Mucosa of descending colon (tissue), 3 donors: ENCODE results near the gene CREB5. TPM values are rescaled to one million over a fixed set of nuclear protein-coding genes. Genes with fewer than 3 reads are reported as not detected.

Experiments
- ATAC-seq: fragments of 200-7000 bp; cut with Tn5 transposase; one replicate; pipeline ENCODE4 v1.9.1; 2020; ENCODE audit warnings: mild to moderate bottlenecking, moderate library complexity
- DNase-seq, 3 donors: peaks; one replicate each; pipeline ENCODE4 v3.0.0-alpha.2; 2020
- H3K36me3 ChIP-seq: fragments of 200-600 bp; one replicate; pipeline ENCODE4 v1.8.0; 2021; ENCODE audit warnings: low read depth, mild to moderate bottlenecking
- H3K4me1 ChIP-seq: fragments of 200-600 bp; one replicate; pipeline ENCODE4 v1.8.0; 2021; ENCODE audit warnings: low read depth, mild to moderate bottlenecking
- H3K4me3 ChIP-seq: fragments of 200-600 bp; one replicate; pipeline ENCODE4 v1.8.0; 2021; ENCODE audit warnings: mild to moderate bottlenecking
- H3K9me3 ChIP-seq: fragments of 200-600 bp; one replicate; pipeline ENCODE4 v1.8.0; 2021; ENCODE audit warnings: mild to moderate bottlenecking
- intact Hi-C, 2 donors: fragments of 100-400 bp; cut with DNase I in 1 of 2; cut with micrococcal nuclease in 1 of 2; formaldehyde crosslinking; loops; one replicate each; pipeline versions ENCODE4 v1.11.0 to v1.11.1; 2022; cut with DNase I, micrococcal nuclease
- total RNA-seq, 3 donors: library from RNA; stranded (reverse); fragmentation: NEBNext Ultra II Directional in 2 of 3; extraction: Animal tissue kit (Norgen Biotek cat#: 25700) in 2 of 3; gene quantifications; one replicate each; pipeline versions ENCODE4 v1.2.1 to v1.2.4, GENCODE V29; 2021 to 2023
- TF ChIP-seq, protein P1 (sequence below): fragments of 200-600 bp; IDR thresholded peaks from one replicate; pipeline ENCODE4 v1.8.0; 2022; ENCODE audit warnings: antibody characterized with exemption, mild to moderate bottlenecking
- donor health status: DM: no; HTN: no; CAD: no; lungs with moderate emphysema.
- donor health status: DM: no; HTN: no; CAD: no.
- donor health status: DM: no; HTN: yes; CAD: no.

CREB5 gene
- total RNA-seq, 3 donors from 2014 or later = 0.61 to 5.4 (median 1.9) TPM

DNA sequence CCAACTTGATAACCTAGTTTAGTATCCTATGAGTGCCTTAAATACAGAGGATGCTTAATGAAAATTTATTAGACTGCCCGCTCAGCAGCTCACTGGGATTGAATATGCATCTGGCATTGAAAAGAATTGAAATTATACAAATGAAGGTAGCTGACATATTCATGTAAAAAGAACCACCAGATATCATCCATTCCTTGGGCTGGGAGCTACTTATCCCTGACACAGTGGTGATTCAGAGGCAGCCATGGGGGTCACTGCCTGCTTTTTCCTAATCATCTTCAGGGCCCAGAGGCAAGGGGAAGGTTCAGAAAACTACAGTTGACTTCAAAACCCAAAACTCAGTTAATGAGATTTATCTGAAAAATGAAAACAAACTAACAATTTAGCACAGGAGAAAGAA is 424.9 kb downstream of the CREB5 start:
- no peak for DNase-seq
- H3K36me3 ChIP-seq = no peaks in the 10 kb centered on the region
- no peaks in the 10 kb centered on the region for H3K4me1 ChIP-seq
- intact Hi-C loops = no loop called here
- ATAC-seq = no peak
- TF ChIP-seq, protein P1, sequence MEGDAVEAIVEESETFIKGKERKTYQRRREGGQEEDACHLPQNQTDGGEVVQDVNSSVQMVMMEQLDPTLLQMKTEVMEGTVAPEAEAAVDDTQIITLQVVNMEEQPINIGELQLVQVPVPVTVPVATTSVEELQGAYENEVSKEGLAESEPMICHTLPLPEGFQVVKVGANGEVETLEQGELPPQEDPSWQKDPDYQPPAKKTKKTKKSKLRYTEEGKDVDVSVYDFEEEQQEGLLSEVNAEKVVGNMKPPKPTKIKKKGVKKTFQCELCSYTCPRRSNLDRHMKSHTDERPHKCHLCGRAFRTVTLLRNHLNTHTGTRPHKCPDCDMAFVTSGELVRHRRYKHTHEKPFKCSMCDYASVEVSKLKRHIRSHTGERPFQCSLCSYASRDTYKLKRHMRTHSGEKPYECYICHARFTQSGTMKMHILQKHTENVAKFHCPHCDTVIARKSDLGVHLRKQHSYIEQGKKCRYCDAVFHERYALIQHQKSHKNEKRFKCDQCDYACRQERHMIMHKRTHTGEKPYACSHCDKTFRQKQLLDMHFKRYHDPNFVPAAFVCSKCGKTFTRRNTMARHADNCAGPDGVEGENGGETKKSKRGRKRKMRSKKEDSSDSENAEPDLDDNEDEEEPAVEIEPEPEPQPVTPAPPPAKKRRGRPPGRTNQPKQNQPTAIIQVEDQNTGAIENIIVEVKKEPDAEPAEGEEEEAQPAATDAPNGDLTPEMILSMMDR = no peak
- no peaks in the 10 kb centered on the region for H3K9me3 ChIP-seq
- no peak overlapping the region for H3K4me3 ChIP-seq

DNA sequence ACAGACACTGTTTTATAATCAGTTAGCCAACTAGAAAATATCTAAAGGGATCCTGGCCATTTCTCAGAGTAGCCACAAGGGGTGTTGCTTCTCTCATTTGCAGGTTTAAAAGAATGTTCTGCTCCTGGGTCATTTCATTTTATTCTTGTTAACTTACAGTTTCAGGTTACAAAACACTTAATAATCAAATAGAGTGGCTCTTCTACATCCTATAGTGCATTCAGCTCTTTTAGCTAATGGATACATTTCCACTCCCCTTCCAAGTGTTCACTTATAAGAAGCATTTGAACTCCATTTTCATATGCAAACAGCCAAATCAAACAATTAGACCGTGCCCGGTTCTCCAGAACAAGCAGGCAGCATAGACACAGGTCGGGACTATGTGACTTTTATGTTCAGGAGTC is 428.3 kb downstream of the CREB5 start:
- intact Hi-C loops = no loop called here
- ATAC-seq (no peak), DNase-seq (no peak)
- TF ChIP-seq, protein P1 = peak; percentile 21
- Histone ChIP-seq H3K4me3 (no peak overlapping the region), H3K9me3 (no peaks in the 10 kb centered on the region), H3K36me3 (no peaks in the 10 kb centered on the region), H3K4me1 (no peaks in the 10 kb centered on the region)

DNA sequence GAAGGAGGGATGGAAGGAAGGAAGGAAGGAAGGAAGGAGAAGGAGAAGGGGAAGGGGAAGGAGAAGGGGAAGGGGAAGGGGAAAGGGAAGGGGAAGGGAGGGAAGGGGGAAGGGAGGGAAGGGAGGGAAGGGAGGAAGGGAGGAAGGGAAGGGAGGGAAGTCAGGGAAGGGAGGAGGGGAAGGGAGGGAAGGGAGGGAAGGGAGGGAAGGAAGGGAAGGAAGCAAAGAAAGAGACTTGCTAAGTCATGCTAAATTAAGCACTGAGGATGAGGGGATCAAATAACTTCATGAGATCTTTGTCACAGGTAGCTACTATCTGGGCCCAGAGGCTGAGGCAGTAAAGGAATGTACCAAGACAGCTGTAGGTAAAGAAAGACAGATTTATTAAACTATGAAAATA is 429.4 kb downstream of the CREB5 start:
- Histone ChIP-seq H3K4me1 (no peaks in the 10 kb centered on the region), H3K9me3 (no peaks in the 10 kb centered on the region), H3K4me3 (no peak overlapping the region), H3K36me3 (no peaks in the 10 kb centered on the region)
- DNase-seq (no peak), ATAC-seq (no peak)
- intact Hi-C loops = no loop called here
- TF ChIP-seq, protein P1 = no peak

DNA sequence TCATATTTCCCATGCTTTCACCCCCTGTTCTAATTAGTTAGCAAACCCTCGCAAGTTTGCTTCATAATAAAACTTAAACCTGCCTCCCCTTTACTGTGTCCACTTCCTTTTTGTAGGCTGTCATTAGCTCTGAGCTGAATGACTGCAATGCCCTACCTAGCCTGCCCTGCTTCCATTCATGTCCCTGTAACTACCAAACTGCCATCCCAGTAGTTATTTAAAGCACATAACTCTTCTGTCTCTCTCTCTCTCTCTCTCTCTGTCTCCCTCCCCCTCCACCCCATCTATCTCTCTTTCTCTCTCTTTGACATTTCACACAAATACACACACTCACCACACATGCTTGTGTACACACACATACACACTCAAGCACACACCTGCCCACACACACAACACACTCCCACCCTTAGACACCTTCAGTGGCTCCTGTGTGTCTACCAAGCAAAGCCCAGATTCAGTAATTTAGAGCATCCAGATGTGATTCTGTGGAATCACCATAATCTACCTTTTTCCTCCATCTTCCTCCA is 430.5 kb downstream of the CREB5 start:
- Histone ChIP-seq H3K4me3 (no peak overlapping the region), H3K9me3 (no peaks in the 10 kb centered on the region), H3K4me1 (no peaks in the 10 kb centered on the region), H3K36me3 (no peaks in the 10 kb centered on the region)
- TF ChIP-seq, protein P1 = no peak
- intact Hi-C loops = no loop called here
- ATAC-seq (no peak), DNase-seq (no peak)

DNA sequence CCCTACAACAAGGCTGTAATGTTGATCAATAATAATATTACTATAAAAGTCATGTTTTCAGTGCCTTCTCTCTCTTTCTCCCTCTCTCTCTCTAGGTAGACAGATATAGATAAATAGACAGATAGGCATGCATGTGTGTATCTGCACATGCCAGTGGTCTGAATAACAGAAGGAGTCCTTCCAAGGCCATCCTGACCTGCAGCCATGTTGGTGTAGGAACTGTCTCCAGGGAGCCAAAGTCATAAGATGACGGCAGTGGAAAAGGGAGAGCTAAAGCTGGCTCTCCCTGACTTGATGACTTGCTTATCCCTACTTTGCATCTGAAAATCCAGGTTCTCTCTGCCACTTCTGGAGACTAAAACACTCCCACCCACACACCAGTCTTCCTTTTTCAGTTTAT is 432.8 kb downstream of the CREB5 start:
- Histone ChIP-seq H3K9me3 (no peaks in the 10 kb centered on the region), H3K4me1 (no peaks in the 10 kb centered on the region), H3K4me3 (no peak overlapping the region), H3K36me3 (no peaks in the 10 kb centered on the region)
- intact Hi-C loops = no loop called here
- TF ChIP-seq, protein P1 = no peak
- DNase-seq (no peak), ATAC-seq (no peak)

GRCh38 chr7:28847176-28847575 is 434.9 kb downstream of the CREB5 start:
- H3K9me3 ChIP-seq = no peaks in the 10 kb centered on the region
- ATAC-seq (no peak), DNase-seq (no peak)
- no peaks in the 10 kb centered on the region for H3K4me1 ChIP-seq
- no peak overlapping the region for H3K4me3 ChIP-seq
- TF ChIP-seq, protein P1 = no peak
- intact Hi-C loops = no loop called here
- H3K36me3 ChIP-seq = no peaks in the 10 kb centered on the region
